Keratinocyte (primary cell): Measurements from ENCODE around the gene WWC1. TPM values are rescaled to one million over a fixed set of nuclear protein-coding genes. Genes with fewer than 3 reads are reported as not detected.
"Not testable (repeated sequence)": the region's sequence is repeated elsewhere in the genome, so short reads cannot be mapped to it uniquely, and the experiment has no call there.

Experiments used
- DNase-seq: peaks from one replicate; pipeline ENCODE4 v3.0.0-alpha.2; 2011; ENCODE audit warnings: low read depth, missing footprints, low spot score
- FAIRE-seq: peaks from 2 replicates; lab custom pipeline; 2011; peaks lifted over from hg19 to GRCh38; lab: Jason Lieb, UNC
- H2AFZ ChIP-seq: 2 replicates; pipeline ENCODE4 v1.6.0; 2012; ENCODE audit warnings: low read length, control low read depth, inconsistent platforms; ENCODE audit not compliant: control insufficient read depth
- H3K27ac ChIP-seq: 2 replicates; pipeline ENCODE4 v1.5.1; 2011; ENCODE audit warnings: low read length; ENCODE audit not compliant: control insufficient read depth, insufficient read depth
- H3K27me3 ChIP-seq: 3 replicates; pipeline ENCODE4 v1.6.0; 2011; ENCODE audit warnings: low read length; ENCODE audit not compliant: control insufficient read depth, insufficient read depth; ENCODE audit errors: extremely low read depth
- H3K36me3 ChIP-seq, 2 experiments: 2 replicates in 1 of 2; 3 replicates in 1 of 2; pipeline ENCODE4 v1.5.1; 2011; ENCODE audit warnings: low read length in 2 of 2, mild to moderate bottlenecking in 1 of 2; ENCODE audit not compliant: control insufficient read depth in 2 of 2, insufficient read depth in 2 of 2; ENCODE audit errors: extremely low read depth in 1 of 2
- H3K4me1 ChIP-seq: 3 replicates; pipeline ENCODE4 v1.5.1; 2011; ENCODE audit warnings: low read length; ENCODE audit not compliant: control insufficient read depth, insufficient read depth; ENCODE audit errors: extremely low read depth
- H3K4me2 ChIP-seq: 3 replicates; pipeline ENCODE4 v1.6.0; 2011; ENCODE audit warnings: low read depth, low read length; ENCODE audit not compliant: control insufficient read depth, insufficient read depth; ENCODE audit errors: extremely low read depth
- H3K4me3 ChIP-seq, 3 experiments: fragments of 200-600 bp in 1 of 3; sonication (generic) in 1 of 3; 2 replicates in 2 of 3; 3 replicates in 1 of 3; pipeline ENCODE4 v1.5.1; 2011 to 2016; ENCODE audit warnings: low read length in 3 of 3, mild to moderate bottlenecking in 3 of 3, control low read depth in 2 of 3, inconsistent platforms in 1 of 3, low read depth in 1 of 3, mixed read lengths in 1 of 3, mixed run types in 1 of 3, moderate library complexity in 1 of 3; ENCODE audit not compliant: control insufficient read depth in 2 of 3, insufficient read depth in 2 of 3; ENCODE audit errors: extremely low read depth in 1 of 3
- H3K79me2 ChIP-seq: 2 replicates; pipeline ENCODE4 v1.6.0; 2012; ENCODE audit warnings: low read length; ENCODE audit not compliant: control insufficient read depth, insufficient read depth
- H3K9ac ChIP-seq: 3 replicates; pipeline ENCODE4 v1.6.0; 2011; ENCODE audit warnings: low read length; ENCODE audit not compliant: control insufficient read depth, insufficient read depth; ENCODE audit errors: extremely low read depth
- H3K9me1 ChIP-seq: 3 replicates; pipeline ENCODE4 v1.6.0; 2011; ENCODE audit warnings: low read length; ENCODE audit not compliant: control insufficient read depth, insufficient read depth; ENCODE audit errors: extremely low read depth
- H3K9me3 ChIP-seq: 2 replicates; pipeline ENCODE4 v1.5.1; 2012; ENCODE audit warnings: low read depth, low read length; ENCODE audit not compliant: control insufficient read depth
- H4K20me1 ChIP-seq: 3 replicates; pipeline ENCODE4 v1.6.0; 2011; ENCODE audit warnings: low read length; ENCODE audit not compliant: control insufficient read depth, insufficient read depth; ENCODE audit errors: extremely low read depth
- CTCF ChIP-seq, 3 experiments: IDR thresholded peaks in 1 of 3; conservative IDR thresholded peaks in 1 of 3; optimal IDR thresholded peaks in 1 of 3; 2 replicates in 2 of 3; 3 replicates in 1 of 3; pipeline versions ENCODE3 to v1.5.1; 2011; ENCODE audit warnings: low read length in 3 of 3, mild to moderate bottlenecking in 3 of 3, moderate library complexity in 2 of 3, control low read depth in 1 of 3, inconsistent platforms in 1 of 3; ENCODE audit not compliant: insufficient read depth in 2 of 3; ENCODE audit errors: extremely low read depth in 1 of 3
- EZH2 ChIP-seq: IDR thresholded peaks from one replicate; pipeline ENCODE4 v1.6.1; 2012; ENCODE audit warnings: inconsistent platforms, mild to moderate bottlenecking, low read length, moderate library complexity
- dilution Hi-C: fragments of 300-500 bp; cut with MboI; formaldehyde crosslinking; loops from one replicate; pipeline ENCODE4 v1.7.0; 2020; ENCODE audit warnings: low sequenced_read_pairs; ENCODE audit not compliant: extremely low pct_ligation_motif_present
- polyA plus RNA-seq, 5 experiments: library from polyadenylated mRNA; depleted of rRNA in 3 of 5; stranded (reverse) in 3 of 5; stranded (forward) in 1 of 5; unstranded in 1 of 5; fragments of >200 nt; gene quantifications; 1 replicate in 1 of 5; 2 replicates in 3 of 5; 3 replicates in 1 of 5; pipeline versions ENCODE4 v1.2.1 to v1.2.3, GENCODE V29; 2011 to 2012; ENCODE audit warnings: missing spikeins in 2 of 5, low read depth in 1 of 5, low replicate concordance in 1 of 5

Gene WWC1
- polyA plus RNA-seq, 1 donor (not counting 4 experiments of a cell fraction or from before 2014, with no cell fraction given), result 19.8 TPM

DNA sequence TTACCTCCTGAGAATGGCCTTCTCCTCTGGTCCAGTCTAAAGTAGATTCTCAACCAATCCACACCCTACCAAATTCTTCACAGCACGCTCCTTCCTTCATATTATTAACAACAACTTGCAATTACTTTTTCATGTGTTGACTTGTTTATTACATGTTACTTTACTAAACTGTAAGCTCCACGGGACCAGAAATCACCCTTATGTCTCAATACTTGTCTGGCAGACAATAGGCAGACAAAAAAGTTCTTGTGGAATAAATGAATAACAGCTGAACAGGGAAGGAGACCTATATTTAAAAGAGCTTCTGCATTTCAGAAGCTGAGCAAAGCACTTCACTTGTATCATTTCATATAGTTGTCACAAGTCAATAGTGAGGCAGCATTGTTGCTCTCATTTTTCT, 5.7 kb upstream of the WWC1 start:
- Histone ChIP-seq H3K79me2 (no peaks in the 10 kb centered on the region), H3K4me3 (no peak overlapping the region), H3K36me3 (no peaks in the 10 kb centered on the region), H3K9me3 (no peaks in the 10 kb centered on the region), H3K27me3 (no peaks in the 10 kb centered on the region), H3K9me1 (no peaks in the 10 kb centered on the region), H3K4me2 (no peak overlapping the region), H3K27ac (no peak overlapping the region), H3K9ac (no peak overlapping the region), H3K4me1 (peaks cover 25% of the 10 kb centered on the region), H4K20me1 (no peaks in the 10 kb centered on the region), H2AFZ (no peak overlapping the region)
- TF ChIP-seq CTCF (optimal IDR thresholded peaks at IDR 0.05 in 1 of 3, IDR thresholded peaks at IDR 0.05 in 1 of 3, conservative IDR thresholded peaks at IDR 0.05 in 1 of 3; ENCODE audit: extremely low read depth in 1 of 3, insufficient read depth in 2 of 3, low read length in 3 of 3), result no peak
- TF ChIP-seq EZH2, result no peak
- dilution Hi-C loops, result no loop called here
- FAIRE-seq (no peak), DNase-seq (no peak)

DNA sequence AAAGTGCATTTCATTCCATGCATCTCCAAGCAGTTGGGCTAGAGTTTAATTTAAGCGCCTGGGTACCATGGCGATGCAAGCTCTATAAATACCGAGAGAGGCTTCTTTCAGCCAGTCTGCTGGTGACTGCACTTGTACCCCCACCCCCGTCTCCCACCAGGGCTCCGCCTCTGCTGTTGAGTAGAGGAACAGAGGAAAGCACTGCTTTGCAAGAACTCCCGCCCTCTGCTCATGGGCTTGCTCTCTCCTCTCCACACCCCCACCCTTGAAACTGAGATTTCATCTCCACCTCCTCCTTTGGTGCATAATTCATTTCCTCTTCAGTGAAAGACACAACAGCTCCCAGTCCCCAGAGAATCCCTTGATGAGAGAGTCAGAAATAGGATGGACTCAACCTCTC, 5.1 kb upstream of the WWC1 start:
- dilution Hi-C loops, result no loop called here
- FAIRE-seq, result no peak

GRCh38 chr5:168286863-168287262, 4.6 kb upstream of the WWC1 start:
- H3K4me3 ChIP-seq, H3K27me3 ChIP-seq, H3K9me1 ChIP-seq, H3K4me2 ChIP-seq, FAIRE-seq, H3K9me3 ChIP-seq, H3K9ac ChIP-seq, H3K79me2 ChIP-seq, H3K27ac ChIP-seq, H2AFZ ChIP-seq, dilution Hi-C loops, H4K20me1 ChIP-seq, H3K36me3 ChIP-seq, DNase-seq: not testable (repeated sequence)
- peaks cover 29% of the 10 kb centered on the region for H3K4me1 ChIP-seq

More for the DNA sequence above, 5.1 kb upstream of the WWC1 start:
- H3K9me3 ChIP-seq, result no peaks in the 10 kb centered on the region
- TF ChIP-seq CTCF (optimal IDR thresholded peaks at IDR 0.05 in 1 of 3, IDR thresholded peaks at IDR 0.05 in 1 of 3, conservative IDR thresholded peaks at IDR 0.05 in 1 of 3; ENCODE audit: extremely low read depth in 1 of 3, insufficient read depth in 2 of 3, low read length in 3 of 3) (no peak), EZH2 (no peak)
- no peaks in the 10 kb centered on the region for H3K36me3 ChIP-seq
- H2AFZ ChIP-seq, result no peak overlapping the region
- no peak overlapping the region for H3K4me2 ChIP-seq
- peaks cover 4% of the 10 kb centered on the region for H3K79me2 ChIP-seq
- H3K4me1 ChIP-seq, result peaks cover 29% of the 10 kb centered on the region
- H3K27me3 ChIP-seq, result no peaks in the 10 kb centered on the region
- no peak for DNase-seq
- no peaks in the 10 kb centered on the region for H3K9me1 ChIP-seq
- H4K20me1 ChIP-seq, result no peaks in the 10 kb centered on the region
- H3K27ac ChIP-seq, result no peak overlapping the region
- no peak overlapping the region for H3K9ac ChIP-seq
- no peak overlapping the region for H3K4me3 ChIP-seq
